A549 treated with CORT108297 at 1 μM for 4 hours (cell line): ENCODE data around the gene HLA-B. TPM values are rescaled to one million over a fixed set of nuclear protein-coding genes. Genes with fewer than 3 reads are reported as not detected.

Experiments used
- total RNA-seq: library from RNA; stranded (reverse); fragments of 200-300 nt; extraction: Qiagen RNA extraction; gene quantifications from 5 replicates; pipeline ENCODE4 v1.2.3, GENCODE V29; 2022

Gene HLA-B
- 17.7 to 37.5 TPM (median 29.0 TPM) in 5 replicates for total RNA-seq

DNA sequence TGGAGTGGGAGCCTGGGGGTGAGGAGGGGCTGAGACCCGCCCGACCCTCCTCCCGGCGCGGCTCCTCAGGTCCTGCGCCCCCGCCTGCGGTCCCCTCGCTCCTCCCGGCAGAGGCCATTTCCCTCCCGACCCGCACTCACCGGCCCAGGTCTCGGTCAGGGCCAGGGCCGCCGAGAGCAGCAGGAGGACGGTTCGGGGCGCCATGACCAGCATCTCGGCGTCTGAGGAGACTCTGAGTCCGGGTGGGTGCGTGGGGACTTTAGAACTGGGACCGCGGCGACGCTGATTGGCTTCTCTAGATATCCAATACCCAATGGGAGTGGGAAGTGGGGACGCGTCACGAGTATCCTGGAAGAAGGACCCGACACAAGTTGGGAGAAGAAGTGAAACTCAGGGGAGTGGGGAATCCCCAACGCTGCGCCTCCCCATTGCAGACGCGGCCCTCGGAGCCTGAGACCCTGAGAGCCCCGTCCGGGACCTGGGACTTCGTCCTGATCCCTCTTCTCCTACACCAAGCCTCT is at the start of gene HLA-B:
TSS of gene HLA-B (minus strand) at position 234 of the 521 bp plus-strand sequence. CDS start at position 213, 21 bp downstream.

DNA sequence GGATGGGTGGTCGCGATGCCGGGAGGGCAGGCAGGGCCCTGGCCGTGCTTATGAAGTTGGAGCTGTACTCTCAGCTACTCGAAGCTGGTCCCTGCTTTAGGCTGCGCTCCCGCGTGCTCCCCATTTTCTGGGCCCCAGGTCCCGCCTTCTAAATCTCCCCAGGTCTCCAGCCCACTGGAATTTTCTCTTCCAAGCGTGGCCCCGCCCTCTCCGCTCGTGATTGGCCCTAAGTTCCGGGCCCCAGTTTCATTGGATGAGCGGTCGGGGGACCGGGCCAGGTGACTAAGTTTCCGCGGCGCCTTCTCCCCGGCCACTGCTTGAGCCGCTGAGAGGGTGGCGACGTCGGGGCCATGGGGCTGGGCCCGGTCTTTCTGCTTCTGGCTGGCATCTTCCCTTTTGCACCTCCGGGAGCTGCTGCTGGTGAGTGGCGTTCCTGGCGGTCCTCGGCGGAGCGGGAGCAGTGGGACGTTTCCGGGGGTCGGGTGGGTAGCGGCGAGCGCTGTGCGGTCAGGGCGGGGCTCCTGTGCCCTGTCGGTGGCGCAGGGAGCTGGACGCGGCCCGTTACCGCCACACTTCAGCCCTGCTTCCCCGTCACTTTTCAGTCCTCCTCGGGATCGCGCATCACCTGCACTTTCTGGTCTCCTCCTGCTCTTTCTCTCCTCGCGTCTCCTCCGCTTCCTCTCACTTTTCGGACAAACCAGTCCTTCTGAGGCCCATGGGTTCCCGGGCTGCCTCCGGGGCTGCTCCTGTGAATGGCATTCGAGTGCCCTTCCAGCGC is 46.5 kb upstream of the HLA-B start, which contains the start of gene MICA:
TSS of gene MICA (plus strand) at position 313 of the 778 bp plus-strand sequence. CDS start at position 351, 38 bp downstream.

Other genes with a start within 250 kb of the HLA-B start
- gene C6orf15, start 244.6 kb downstream of the HLA-B start, total RNA-seq: not detected in 5 replicates
- gene PSORS1C1, start 242.4 kb downstream of the HLA-B start, total RNA-seq: 3.0 to 5.1 TPM (median 3.8 TPM) in 5 replicates
- 0.03 TPM in 1 of 5 replicates, not detected in the others for gene CDSN, start 236.7 kb downstream of the HLA-B start, total RNA-seq
- not detected in 5 replicates for gene PSORS1C2, start 218.1 kb downstream of the HLA-B start, total RNA-seq
- gene CCHCR1, start 199.4 kb downstream of the HLA-B start, total RNA-seq: 6.5 to 9.0 TPM (median 7.4 TPM) in 5 replicates
- gene TCF19, start 198.6 kb downstream of the HLA-B start, total RNA-seq: 13.1 to 15.4 TPM (median 14.2 TPM) in 5 replicates
- gene POU5F1, start 186.5 kb downstream of the HLA-B start, total RNA-seq: 4.7 to 6.7 TPM (median 5.3 TPM) in 5 replicates
- 45.2 to 57.5 TPM (median 54.4 TPM) in 5 replicates for gene HLA-C, start 85.1 kb downstream of the HLA-B start, total RNA-seq
- 26.1 to 29.0 TPM (median 27.9 TPM) in 5 replicates for gene MICA, start 46.4 kb upstream of the HLA-B start, total RNA-seq
- 7.0 to 9.3 TPM (median 7.4 TPM) in 5 replicates for gene MICB, start 141.0 kb upstream of the HLA-B start, total RNA-seq
- not detected in 5 replicates for gene MCCD1, start 171.8 kb upstream of the HLA-B start, total RNA-seq
- 321 to 413 TPM (median 373 TPM) in 5 replicates for gene DDX39B, start 184.8 kb upstream of the HLA-B start, total RNA-seq
- gene ATP6V1G2, start 189.4 kb upstream of the HLA-B start, total RNA-seq: 0.54 to 1.1 TPM (median 0.67 TPM) in 5 replicates
- gene NFKBIL1, start 190.4 kb upstream of the HLA-B start, total RNA-seq: 9.2 to 12.4 TPM (median 11.8 TPM) in 5 replicates
- 0.11 to 0.23 TPM in 2 of 5 replicates, not detected in the others for gene LTA, start 215.1 kb upstream of the HLA-B start, total RNA-seq
- gene TNF, start 218.4 kb upstream of the HLA-B start, total RNA-seq: 0.06 to 0.36 TPM (median 0.09 TPM) in 4 of 5 replicates, not detected in the other
- 0.22 to 0.38 TPM (median 0.33 TPM) in 5 replicates for gene LTB, start 225.2 kb upstream of the HLA-B start, total RNA-seq
- 0.46 to 0.73 TPM in 2 of 5 replicates, not detected in the others for gene LST1, start 229.1 kb upstream of the HLA-B start, total RNA-seq
- not detected in 5 replicates for gene NCR3, start 235.8 kb upstream of the HLA-B start, total RNA-seq